Lower leg skin (tissue), 4 donors: Measurements from ENCODE around the gene UBE2G1. TPM values are rescaled to one million over a fixed set of nuclear protein-coding genes. Genes with fewer than 3 reads are reported as not detected.

ENCODE experiments used
- DNase-seq, 2 donors: peaks; one replicate each; pipeline ENCODE4 v3.0.0-alpha.2; 2019; ENCODE audit warnings: low spot score in 2 of 2
- H3K4me3 ChIP-seq: fragments of 200-600 bp; sonication (generic); 2 replicates; pipeline ENCODE4 v1.5.1; 2017; ENCODE audit warnings: mild to moderate bottlenecking, low read depth; ENCODE audit not compliant: poor library complexity, severe bottlenecking
- POLR2A ChIP-seq, 2 donors: fragments of 450-650 bp; IDR thresholded peaks; one replicate each; pipeline ENCODE4 v1.6.1; 2016 to 2017; ENCODE audit warnings: antibody characterized with exemption in 2 of 2, mild to moderate bottlenecking in 1 of 2, moderate library complexity in 1 of 2
- WGBS, 2 donors: methylation state at CpG; one replicate each; pipeline ENCODE4 v1.1.5; 2018; 5-methylcytosine and 5-hydroxymethylcytosine counted together
- intact Hi-C: fragments of 100-400 bp; cut with DNase I; formaldehyde crosslinking; loops from one replicate; pipeline ENCODE4 v1.15.0; 2023; ENCODE audit warnings: low total_unique reads
- total RNA-seq, 4 donors: library from RNA; depleted of rRNA; stranded (reverse); fragments of >200 nt; gene quantifications; one replicate each; pipeline ENCODE4 v1.1.0, GENCODE V29; 2016
- TF ChIP-seq, protein P1 (sequence below), 3 donors: fragments of 450-650 bp; IDR thresholded peaks; one replicate each; pipeline ENCODE4 v1.5.1; 2016; ENCODE audit warnings: antibody characterized with exemption in 3 of 3, mild to moderate bottlenecking in 3 of 3, moderate library complexity in 2 of 3

The UBE2G1 gene
- total RNA-seq, 4 donors from 2014 or later = 72.3 to 84.3 (median 78.5) TPM

DNA sequence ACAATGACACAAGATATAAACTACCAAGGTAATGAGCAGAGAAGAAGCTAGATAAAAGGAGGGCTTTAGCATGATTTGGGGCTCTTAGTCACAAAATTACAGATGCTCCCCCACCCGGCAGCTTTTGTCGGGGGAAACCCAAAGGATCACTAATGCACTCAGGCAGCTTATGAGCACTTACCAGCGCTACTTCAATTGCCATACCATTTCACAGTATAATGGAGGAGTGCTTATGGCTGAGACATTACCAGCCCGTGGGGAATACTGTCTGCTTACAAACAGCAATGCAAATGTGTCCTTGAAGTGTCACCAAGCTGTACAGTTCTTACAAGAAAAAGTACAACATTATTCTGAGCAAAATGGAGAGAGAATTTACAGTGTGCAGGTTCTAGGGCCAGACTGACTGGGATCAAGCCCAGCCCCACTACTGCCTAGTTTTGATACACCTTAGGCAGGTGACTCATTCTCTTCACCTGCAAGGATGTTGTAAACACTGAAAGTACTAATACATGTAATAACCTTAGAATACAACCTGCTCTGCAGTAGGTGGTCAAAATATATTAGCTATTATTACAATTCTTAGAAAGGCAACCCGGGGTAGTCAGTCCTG lies 119.0 kb downstream of the UBE2G1 start:
- intact Hi-C loops = no loop called here
- 50 to 67% methylated on average over 5 of the region's 5 CpGs for WGBS, 2 donors
- TF ChIP-seq, protein P1, sequence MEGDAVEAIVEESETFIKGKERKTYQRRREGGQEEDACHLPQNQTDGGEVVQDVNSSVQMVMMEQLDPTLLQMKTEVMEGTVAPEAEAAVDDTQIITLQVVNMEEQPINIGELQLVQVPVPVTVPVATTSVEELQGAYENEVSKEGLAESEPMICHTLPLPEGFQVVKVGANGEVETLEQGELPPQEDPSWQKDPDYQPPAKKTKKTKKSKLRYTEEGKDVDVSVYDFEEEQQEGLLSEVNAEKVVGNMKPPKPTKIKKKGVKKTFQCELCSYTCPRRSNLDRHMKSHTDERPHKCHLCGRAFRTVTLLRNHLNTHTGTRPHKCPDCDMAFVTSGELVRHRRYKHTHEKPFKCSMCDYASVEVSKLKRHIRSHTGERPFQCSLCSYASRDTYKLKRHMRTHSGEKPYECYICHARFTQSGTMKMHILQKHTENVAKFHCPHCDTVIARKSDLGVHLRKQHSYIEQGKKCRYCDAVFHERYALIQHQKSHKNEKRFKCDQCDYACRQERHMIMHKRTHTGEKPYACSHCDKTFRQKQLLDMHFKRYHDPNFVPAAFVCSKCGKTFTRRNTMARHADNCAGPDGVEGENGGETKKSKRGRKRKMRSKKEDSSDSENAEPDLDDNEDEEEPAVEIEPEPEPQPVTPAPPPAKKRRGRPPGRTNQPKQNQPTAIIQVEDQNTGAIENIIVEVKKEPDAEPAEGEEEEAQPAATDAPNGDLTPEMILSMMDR (IDR thresholded peaks at IDR 0.05) = no peak
- TF ChIP-seq POLR2A (IDR thresholded peaks at IDR 0.05) = no peak
- no peak overlapping the region for H3K4me3 ChIP-seq
- DNase-seq = no peak

- H3K4me3 ChIP-seq = no peak overlapping the region
- intact Hi-C loops = no loop called here
- TF ChIP-seq POLR2A (IDR thresholded peaks at IDR 0.05) = no peak
- TF ChIP-seq, protein P1 (IDR thresholded peaks at IDR 0.05) = no peak
- 89 to 94% methylated on average over 5 of the region's 5 CpGs for WGBS, 2 donors
- no peak for DNase-seq
Measured at GRCh38 chr17:4246674-4247073, 119.8 kb downstream of the UBE2G1 start.

DNA sequence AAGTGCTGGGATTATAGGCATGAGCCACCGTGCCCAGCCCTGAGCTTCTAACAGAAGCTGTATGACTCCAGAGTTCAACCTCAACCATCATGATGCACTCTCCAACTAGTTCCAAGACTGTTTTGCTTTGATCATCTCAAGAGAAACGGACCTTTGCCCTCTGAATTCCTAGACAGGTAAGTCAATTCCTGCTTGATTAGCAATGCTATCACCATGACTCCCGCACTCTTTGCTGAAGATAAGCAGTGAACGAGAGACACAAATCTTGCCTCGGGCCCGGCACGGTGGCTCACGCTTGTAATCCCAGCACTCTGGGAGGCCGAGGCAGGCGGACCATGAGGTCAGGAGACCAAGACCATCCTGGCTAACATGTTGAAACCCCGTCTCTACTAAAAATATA lies 124.9 kb downstream of the UBE2G1 start:
- no peak for DNase-seq
- WGBS, 2 donors = 97 to 98% methylated on average over 11 of the region's 11 CpGs
- TF ChIP-seq, protein P1 (IDR thresholded peaks at IDR 0.05) = no peak
- no peak for TF ChIP-seq POLR2A (IDR thresholded peaks at IDR 0.05)
- H3K4me3 ChIP-seq = no peak overlapping the region
- intact Hi-C loops = no loop called here

- WGBS, 2 donors = 42 to 44% methylated on average over 3 of the region's 3 CpGs
- intact Hi-C loops = no loop called here
- no peak overlapping the region for H3K4me3 ChIP-seq
- DNase-seq = no peak
- no peak for TF ChIP-seq POLR2A (IDR thresholded peaks at IDR 0.05)
- TF ChIP-seq, protein P1 (IDR thresholded peaks at IDR 0.05) = no peak
Measured at GRCh38 chr17:4236456-4236855, 130.0 kb downstream of the UBE2G1 start.

DNA sequence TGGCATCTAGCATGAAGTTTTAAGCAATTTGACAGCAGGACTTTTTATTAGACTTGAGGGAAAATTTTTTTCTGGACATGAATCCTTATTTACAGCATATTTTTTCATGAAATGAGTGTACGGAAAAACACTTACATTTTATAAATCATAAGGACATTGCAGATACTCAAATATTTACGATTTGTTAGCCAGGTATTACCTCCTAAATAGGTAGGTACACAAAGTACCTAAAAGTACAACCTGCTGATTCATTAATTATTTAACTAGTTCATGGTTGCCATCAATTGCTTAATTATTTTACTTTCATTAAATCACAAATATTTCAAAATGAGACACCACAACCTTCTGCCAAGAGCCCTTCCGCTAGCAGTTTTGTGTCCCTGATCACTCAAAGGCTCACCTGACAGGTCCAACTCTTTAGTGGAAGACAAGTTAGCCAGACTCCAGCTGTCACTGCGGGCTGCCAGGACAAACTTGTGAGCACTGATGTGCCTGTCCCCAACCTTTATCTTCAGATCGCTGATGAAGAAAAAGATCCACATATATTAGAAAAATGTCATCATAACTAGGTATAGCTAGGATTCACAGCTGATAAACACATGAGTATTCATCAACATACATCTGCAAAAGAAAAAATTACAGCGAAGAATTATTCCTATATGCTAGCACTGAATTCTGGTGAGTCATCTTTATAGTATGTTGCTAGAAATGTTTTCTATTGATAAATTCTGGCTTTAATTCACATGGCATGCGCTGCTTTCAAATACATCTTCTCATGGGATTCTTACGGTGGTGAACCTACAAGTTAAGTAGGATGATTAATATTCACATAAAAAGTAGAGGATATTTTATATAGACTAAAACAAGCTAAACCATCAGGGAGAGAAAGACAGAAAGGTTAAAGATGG lies 130.8 kb downstream of the UBE2G1 start:
- TF ChIP-seq, protein P1 (IDR thresholded peaks at IDR 0.05) = no peak
- DNase-seq = no peak
- 85 to 86% methylated on average over 8 of the region's 8 CpGs for WGBS, 2 donors
- H3K4me3 ChIP-seq = no peak overlapping the region
- intact Hi-C loops = no loop called here
